Lower leg skin (tissue), 4 donors: Measurements from ENCODE around the gene SYN1. TPM values are rescaled to one million over a fixed set of nuclear protein-coding genes. Genes with fewer than 3 reads are reported as not detected.

ENCODE experiments used
- DNase-seq, 2 donors: peaks; one replicate each; pipeline ENCODE4 v3.0.0-alpha.2; 2019; ENCODE audit warnings: low spot score in 2 of 2
- H3K4me3 ChIP-seq: fragments of 200-600 bp; sonication (generic); 2 replicates; pipeline ENCODE4 v1.5.1; 2017; ENCODE audit warnings: mild to moderate bottlenecking, low read depth; ENCODE audit not compliant: poor library complexity, severe bottlenecking
- CTCF ChIP-seq, 3 donors: fragments of 450-650 bp; IDR thresholded peaks; one replicate each; pipeline ENCODE4 v1.5.1; 2016; ENCODE audit warnings: antibody characterized with exemption in 3 of 3, mild to moderate bottlenecking in 3 of 3, moderate library complexity in 2 of 3
- POLR2A ChIP-seq, 2 donors: fragments of 450-650 bp; IDR thresholded peaks; one replicate each; pipeline ENCODE4 v1.6.1; 2016 to 2017; ENCODE audit warnings: antibody characterized with exemption in 2 of 2, mild to moderate bottlenecking in 1 of 2, moderate library complexity in 1 of 2
- WGBS, 2 donors: methylation state at CpG; one replicate each; pipeline ENCODE4 v1.1.5; 2018; 5-methylcytosine and 5-hydroxymethylcytosine counted together
- intact Hi-C: fragments of 100-400 bp; cut with DNase I; formaldehyde crosslinking; loops from one replicate; pipeline ENCODE4 v1.15.0; 2023; ENCODE audit warnings: low total_unique reads
- total RNA-seq, 4 donors: library from RNA; depleted of rRNA; stranded (reverse); fragments of >200 nt; gene quantifications; one replicate each; pipeline ENCODE4 v1.1.0, GENCODE V29; 2016

Gene SYN1
- total RNA-seq, 4 donors from 2014 or later = 0.10 to 0.72 (median 0.61) TPM; not detected in 1

- no peak overlapping the region for H3K4me3 ChIP-seq
- WGBS, 2 donors = 13 to 36% methylated on average over 13 to 15 of the region's 15 CpGs
- no peak for TF ChIP-seq POLR2A (IDR thresholded peaks at IDR 0.05)
- no peak for TF ChIP-seq CTCF (IDR thresholded peaks at IDR 0.05)
- DNase-seq = no peak
- intact Hi-C loops = no loop called here
Observed at GRCh38 chrX:47560179-47560933, 59.3 kb downstream of the SYN1 start.

- no peak overlapping the region for H3K4me3 ChIP-seq
- no peak for TF ChIP-seq POLR2A (IDR thresholded peaks at IDR 0.05)
- no peak for TF ChIP-seq CTCF (IDR thresholded peaks at IDR 0.05)
- intact Hi-C loops = no loop called here
- WGBS, 2 donors = 84 to 89% methylated on average over 3 of the region's 3 CpGs
- no peak for DNase-seq
Observed at GRCh38 chrX:47558436-47558835, 61.2 kb downstream of the SYN1 start.

GRCh38 chrX:47556045-47556623, 63.5 kb downstream of the SYN1 start:
- 0 to 38% methylated on average over 19 to 20 of the region's 20 CpGs for WGBS, 2 donors
- TF ChIP-seq CTCF (IDR thresholded peaks at IDR 0.05) = no peak
- no peak for TF ChIP-seq POLR2A (IDR thresholded peaks at IDR 0.05)
- no peak overlapping the region for H3K4me3 ChIP-seq
- intact Hi-C loops = no loop called here
- peak; percentile 91 to 97 for DNase-seq

GRCh38 chrX:47543496-47543895, 76.2 kb downstream of the SYN1 start:
- intact Hi-C loops = no loop called here
- no peak for DNase-seq
- WGBS, 2 donors = 87 to 90% methylated on average over 5 of the region's 5 CpGs
- TF ChIP-seq CTCF (IDR thresholded peaks at IDR 0.05) (no peak), POLR2A (IDR thresholded peaks at IDR 0.05) (no peak)
- H3K4me3 ChIP-seq = no peak overlapping the region

GRCh38 chrX:47540754-47541538, 78.7 kb downstream of the SYN1 start:
- no peak overlapping the region for H3K4me3 ChIP-seq

More at GRCh38 chrX:47540754-47541538, 78.7 kb downstream of the SYN1 start:
- TF ChIP-seq POLR2A (IDR thresholded peaks at IDR 0.05) = no peak
- no peak for TF ChIP-seq CTCF (IDR thresholded peaks at IDR 0.05)
- intact Hi-C loops = no loop called here
- WGBS, 2 donors = 17 to 40% methylated on average over 15 of the region's 15 CpGs
- peak; percentile 75 to 88 for DNase-seq
